K562 (cell line): ENCODE results near the gene IFT27. TPM values are rescaled to one million over a fixed set of nuclear protein-coding genes. Genes with fewer than 3 reads are reported as not detected.

Source experiments
- BRD9 ChIP-seq: fragments of 450-650 bp; IDR thresholded peaks from 2 replicates; pipeline ENCODE4 v1.6.1; 2018; ENCODE audit warnings: low read depth; ENCODE audit not compliant: partially characterized antibody
- C11orf30 ChIP-seq: fragments of 450-650 bp; IDR thresholded peaks from 2 replicates; pipeline ENCODE4 v1.6.1; 2016; ENCODE audit warnings: low read depth, mild to moderate bottlenecking
- CREB1 ChIP-seq, 2 experiments: sonication (generic) in 1 of 2; formaldehyde crosslinking in 1 of 2; IDR thresholded peaks; 2 replicates each; pipeline versions ENCODE4 v1.6.1 to v1.8.0; 2012 to 2022; ENCODE audit warnings: inconsistent platforms in 1 of 2, mild to moderate bottlenecking in 1 of 2, missing genetic modification reagents in 1 of 2, moderate library complexity in 1 of 2
- FOXA1 ChIP-seq: fragments of 450-650 bp; IDR thresholded peaks from 2 replicates; pipeline ENCODE4 v1.6.1; 2016; ENCODE audit warnings: mild to moderate bottlenecking, borderline replicate concordance
- GTF2A2 ChIP-seq: IDR thresholded peaks from 2 replicates; pipeline ENCODE4 v1.6.1; 2016; ENCODE audit warnings: mild to moderate bottlenecking, missing genetic modification characterization, missing compliant biosample characterization
- IFI16 ChIP-seq: fragments of 250-450 bp; sonication (Bioruptor Pico); IDR thresholded peaks from 2 replicates; pipeline ENCODE4 v2.1.2; 2022; ENCODE audit warnings: mild to moderate bottlenecking, inconsistent platforms
- MAFK ChIP-seq: IDR thresholded peaks from 2 replicates; pipeline ENCODE4 v1.6.1; 2011; ENCODE audit warnings: low read length, improper control_type of control experiment
- NCOA1 ChIP-seq: fragments of 450-650 bp; IDR thresholded peaks from 2 replicates; pipeline ENCODE4 v1.6.1; 2016; ENCODE audit warnings: low read depth
- ZNF134 ChIP-seq: fragments of 250-450 bp; sonication (Bioruptor Pico); conservative IDR thresholded peaks from 2 replicates; pipeline ENCODE4 v1.4.0; 2020
- ZNF639 ChIP-seq, 2 experiments: fragments of 200-800 bp in 1 of 2; sonication (Bioruptor generic) in 1 of 2; sonication (generic) in 1 of 2; formaldehyde crosslinking in 1 of 2; IDR thresholded peaks in 1 of 2; conservative IDR thresholded peaks in 1 of 2; 2 replicates each; pipeline versions ENCODE4 v1.5.0 to v1.6.1; 2016 to 2020; ENCODE audit warnings: missing compliant biosample characterization in 1 of 2, missing genetic modification characterization in 1 of 2, missing genetic modification reagents in 1 of 2
- ZNF778 ChIP-seq: fragments of 450-650 bp; formaldehyde crosslinking; IDR thresholded peaks from 2 replicates; pipeline ENCODE4 v1.4.0; 2020; ENCODE audit warnings: mild to moderate bottlenecking, moderate library complexity
- polyA plus RNA-seq, 8 experiments: library from polyadenylated mRNA; depleted of rRNA in 4 of 8; stranded (reverse) in 5 of 8; unstranded in 3 of 8; fragments of >200 nt; fragmentation: Nextera tagmentation in 2 of 8; fragmentation: Illumina TruSeq in 1 of 8; extraction: Ambion mirVana in 2 of 8; extraction: Trizol in 1 of 8; gene quantifications; 2 replicates each; pipeline versions ENCODE4 v1.2.1 to v1.2.3, GENCODE V29; 2011 to 2014; ENCODE audit warnings: inconsistent platforms in 1 of 8, missing spikeins in 1 of 8
- total RNA-seq, 7 experiments: library from RNA; depleted of rRNA in 6 of 7; stranded (reverse); fragments of >200 nt in 6 of 7; fragmentation: Illumina TruSeq in 2 of 7; extraction: Trizol in 2 of 7; gene quantifications; 2 replicates each; pipeline versions ENCODE4 v1.2.1 to v1.2.3, GENCODE V29; 2011 to 2021; ENCODE audit warnings: low replicate concordance in 1 of 7

IFT27 gene
- total and polyA plus RNA-seq, 9 of the 15 experiments (the other 6 are each of a cell fraction or from before 2014, with no cell fraction given), result 0.01 to 1.4 (median 0.14) TPM; not detected in 1

- no peak for TF ChIP-seq BRD9
- TF ChIP-seq NCOA1, result no peak
- TF ChIP-seq MAFK, result 0 out of 2 replicates have a peak, but pooled peaks have one; percentile 32
- no peak for TF ChIP-seq ZNF778 (CRISPR knock-in tag)
- TF ChIP-seq IFI16 (CRISPR knock-in tag), result no peak
- no peak for TF ChIP-seq GTF2A2 (tag)
- TF ChIP-seq FOXA1, result no peak
- peak; percentile 73 for TF ChIP-seq C11orf30
- TF ChIP-seq CREB1 (IDR thresholded peaks at IDR 0.05), result no peak
- TF ChIP-seq CREB1 (CRISPR knock-in tag; IDR thresholded peaks at IDR 0.05), result no peak
- TF ChIP-seq ZNF134 (CRISPR knock-in tag), result no peak
- no peak for TF ChIP-seq ZNF639 (CRISPR knock-in tag; conservative IDR thresholded peaks at IDR 0.05 in 1 of 2, IDR thresholded peaks at IDR 0.05 in 1 of 2)
Measured at GRCh38 chr22:36790648-36791047, 14.7 kb upstream of the IFT27 start (continued).
